BLaER1 treated with 17β-estradiol and CSF1 and Interleukin-3, amounts not matched to agents 10 nM and 100 nM (cell line): ENCODE measurements around the gene INTS13.

ENCODE experiments used
- H3K27ac ChIP-seq, 11 experiments: shearing (Covaris generic); formaldehyde crosslinking; 2 replicates each; pipeline ENCODE4 v1.8.1; 2022
- H3K27me3 ChIP-seq, 11 experiments: shearing (Covaris generic); formaldehyde crosslinking; 2 replicates each; pipeline ENCODE4 v1.8.1; 2022
- H3K36me3 ChIP-seq, 11 experiments: shearing (Covaris generic); formaldehyde crosslinking; 2 replicates each; pipeline ENCODE4 v1.8.1; 2022
- H3K4me1 ChIP-seq, 10 experiments: shearing (Covaris generic); formaldehyde crosslinking; 2 replicates each; pipeline ENCODE4 v1.8.1; 2022
- H3K4me2 ChIP-seq, 11 experiments: shearing (Covaris generic); formaldehyde crosslinking; 2 replicates each; pipeline ENCODE4 v1.8.1; 2022
- H3K4me3 ChIP-seq, 10 experiments: shearing (Covaris generic); formaldehyde crosslinking; 2 replicates each; pipeline ENCODE4 v1.8.1; 2022
- H3K9ac ChIP-seq, 11 experiments: shearing (Covaris generic); formaldehyde crosslinking; 2 replicates each; pipeline ENCODE4 v1.8.1; 2022
- H3K9me3 ChIP-seq, 11 experiments: shearing (Covaris generic); formaldehyde crosslinking; replicated peaks in 1 of 11; 2 replicates each; pipeline ENCODE4 v1.8.1; 2022
- H4K20me1 ChIP-seq, 11 experiments: shearing (Covaris generic); formaldehyde crosslinking; 2 replicates each; pipeline ENCODE4 v1.8.1; 2022
- Cebpa-rat ChIP-seq, 11 experiments: shearing (Covaris generic); IDR thresholded peaks; 2 replicates each; pipeline ENCODE4 v1.8.1; 2022

The INTS13 gene

GRCh38 chr12:26884765-26885576 is 52.8 kb downstream of the INTS13 start:
- TF ChIP-seq Cebpa-rat (IDR thresholded peaks at IDR 0.05), result no peak
- peaks cover 0 to 3% (median 0%) of the 10 kb centered on the region in 10 experiments; a peak in 1 of 20 replicates for H3K4me1 ChIP-seq
- H4K20me1 ChIP-seq, result no peaks in the 10 kb centered on the region
- H3K36me3 ChIP-seq, result no peaks in the 10 kb centered on the region
- H3K9ac ChIP-seq, result no peak overlapping the region
- H3K4me2 ChIP-seq, result peak overlapping the region in 9 of 11 experiments; percentile 22 to 85 (median 43); a peak in 13 of 22 replicates
- H3K9me3 ChIP-seq, result peaks cover 0 to 21% (median 10%) of the 10 kb centered on the region in 11 experiments; a peak in 13 of 22 replicates
- no peak overlapping the region for H3K4me3 ChIP-seq
- H3K27ac ChIP-seq, result no peak overlapping the region
- no peaks in the 10 kb centered on the region for H3K27me3 ChIP-seq

DNA sequence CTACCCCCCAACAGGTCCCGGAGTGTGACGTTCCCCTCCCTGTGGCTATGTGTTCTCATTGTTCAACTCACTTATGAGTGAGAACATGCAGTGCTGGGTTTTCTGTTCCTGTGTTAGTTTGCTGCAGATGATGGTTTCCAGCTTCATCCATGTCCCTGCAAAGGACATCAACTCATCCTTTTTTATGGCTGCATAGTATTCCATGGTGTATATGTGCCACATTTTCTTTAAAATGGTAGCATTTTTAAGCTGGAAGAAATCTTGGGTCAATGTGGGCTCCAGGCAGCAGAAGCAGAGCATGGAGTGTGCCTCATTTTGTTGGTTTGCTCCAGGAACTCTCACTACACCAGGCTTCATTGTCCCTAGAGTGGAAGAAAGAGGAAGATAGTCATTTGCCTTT is 57.2 kb downstream of the INTS13 start:
- no peak for TF ChIP-seq Cebpa-rat (IDR thresholded peaks at IDR 0.05)
- H3K4me3 ChIP-seq, result no peak overlapping the region

DNA sequence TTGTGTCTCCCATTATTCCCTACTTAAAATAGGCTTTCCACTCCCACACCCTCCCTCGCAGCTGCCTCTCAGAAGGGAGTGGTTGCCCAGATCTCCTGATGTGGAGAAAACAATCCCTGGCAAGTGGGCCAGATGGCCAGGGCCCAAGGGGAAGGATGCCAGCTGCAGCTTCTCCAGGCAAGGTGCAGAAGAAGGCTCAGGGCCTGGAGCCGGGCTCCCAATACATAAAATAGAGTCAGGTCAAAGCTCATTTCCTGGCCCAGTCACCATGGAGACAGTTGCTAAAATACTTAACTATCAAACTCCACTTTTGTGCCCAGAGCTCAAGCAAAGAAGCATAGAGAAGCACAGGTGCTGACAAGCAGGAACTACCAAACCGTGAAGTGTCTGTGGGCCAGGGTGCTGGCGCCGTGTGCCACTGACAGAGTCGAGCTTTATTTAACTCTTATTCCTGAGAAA is 59.1 kb downstream of the INTS13 start:
- no peaks in the 10 kb centered on the region for H3K27me3 ChIP-seq
- H4K20me1 ChIP-seq, result no peaks in the 10 kb centered on the region
- H3K4me2 ChIP-seq, result peak overlapping the region in 9 of 11 experiments; percentile 5 to 71 (median 56); a peak in 15 of 22 replicates
- no peak overlapping the region; a peak in 1 of 22 replicates for H3K9ac ChIP-seq
- H3K27ac ChIP-seq, result no peak overlapping the region
- H3K36me3 ChIP-seq, result no peaks in the 10 kb centered on the region
- peaks cover 0 to 21% (median 17%) of the 10 kb centered on the region in 11 experiments; a peak in 19 of 22 replicates for H3K9me3 ChIP-seq
- no peak overlapping the region for H3K4me3 ChIP-seq
- no peak for TF ChIP-seq Cebpa-rat (IDR thresholded peaks at IDR 0.05)
- peaks cover 0 to 15% (median 14%) of the 10 kb centered on the region in 10 experiments; a peak in 17 of 20 replicates for H3K4me1 ChIP-seq

More for the DNA sequence above, 57.2 kb downstream of the INTS13 start:
- Histone ChIP-seq H3K36me3 (no peaks in the 10 kb centered on the region), H3K27me3 (no peaks in the 10 kb centered on the region), H3K9me3 (peaks cover 0 to 29% (median 20%) of the 10 kb centered on the region in 11 experiments; a peak in 19 of 22 replicates), H3K9ac (no peak overlapping the region), H3K27ac (no peak overlapping the region), H3K4me1 (peaks cover 0 to 15% (median 13%) of the 10 kb centered on the region in 10 experiments; a peak in 17 of 20 replicates), H3K4me2 (no peak overlapping the region), H4K20me1 (no peaks in the 10 kb centered on the region)

GRCh38 chr12:26874501-26875296 is 63.1 kb downstream of the INTS13 start:
- Histone ChIP-seq H3K9me3 (peaks cover 0 to 14% (median 9%) of the 10 kb centered on the region in 11 experiments; a peak in 17 of 22 replicates), H3K4me1 (peaks cover 0 to 20% (median 14%) of the 10 kb centered on the region in 10 experiments; a peak in 17 of 20 replicates), H3K27ac (no peak overlapping the region), H3K27me3 (no peaks in the 10 kb centered on the region), H3K36me3 (no peaks in the 10 kb centered on the region), H3K9ac (no peak overlapping the region), H3K4me3 (no peak overlapping the region), H4K20me1 (no peaks in the 10 kb centered on the region), H3K4me2 (peak overlapping the region in 1 of 11 experiments; percentile 13; a peak in 1 of 22 replicates)
- TF ChIP-seq Cebpa-rat (IDR thresholded peaks at IDR 0.05), result no peak

DNA sequence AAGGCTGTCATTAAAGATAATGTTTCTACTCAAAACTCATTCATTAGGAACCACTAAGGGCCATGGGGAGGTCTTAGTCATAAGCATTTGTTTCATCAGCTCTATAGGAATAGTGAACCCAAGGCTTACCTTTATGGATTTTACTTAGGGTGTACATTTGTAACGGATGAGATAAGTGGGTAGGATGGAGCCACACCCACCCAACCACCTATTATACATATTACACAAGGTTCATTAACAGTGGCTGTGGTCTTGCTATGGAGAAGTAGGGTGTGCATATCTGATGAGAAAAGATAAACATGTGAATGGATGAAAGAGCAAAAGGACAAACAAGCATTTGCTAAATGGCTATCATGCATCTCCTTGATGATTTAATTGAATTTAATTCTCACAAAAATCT is 65.2 kb downstream of the INTS13 start:
- H3K36me3 ChIP-seq, result no peaks in the 10 kb centered on the region
- H4K20me1 ChIP-seq, result no peaks in the 10 kb centered on the region
- no peak for TF ChIP-seq Cebpa-rat (IDR thresholded peaks at IDR 0.05)
- H3K27me3 ChIP-seq, result no peaks in the 10 kb centered on the region
- H3K27ac ChIP-seq, result no peak overlapping the region
- H3K9me3 ChIP-seq, result peaks cover 0 to 12% (median 9%) of the 10 kb centered on the region in 11 experiments; a peak in 17 of 22 replicates
- peaks cover 0 to 6% (median under 1%) of the 10 kb centered on the region in 10 experiments; a peak in 6 of 20 replicates for H3K4me1 ChIP-seq
- no peak overlapping the region for H3K4me3 ChIP-seq
- no peak overlapping the region for H3K9ac ChIP-seq
- no peak overlapping the region for H3K4me2 ChIP-seq

GRCh38 chr12:26871985-26872384 is 65.8 kb downstream of the INTS13 start:
- H3K27ac ChIP-seq, result no peak overlapping the region
- H4K20me1 ChIP-seq, result no peaks in the 10 kb centered on the region
- no peaks in the 10 kb centered on the region for H3K36me3 ChIP-seq
- no peak overlapping the region for H3K4me2 ChIP-seq
- H3K27me3 ChIP-seq, result no peaks in the 10 kb centered on the region
- H3K4me1 ChIP-seq, result peaks cover 4 to 11% (median 6%) of the 10 kb centered on the region in 10 experiments; a peak in 17 of 20 replicates
- H3K9ac ChIP-seq, result no peak overlapping the region
- no peak for TF ChIP-seq Cebpa-rat (IDR thresholded peaks at IDR 0.05)
- peaks cover 0 to 5% (median 2%) of the 10 kb centered on the region in 11 experiments; a peak in 12 of 22 replicates for H3K9me3 ChIP-seq
- H3K4me3 ChIP-seq, result no peak overlapping the region

- Histone ChIP-seq H3K9ac (no peak overlapping the region), H3K4me3 (no peak overlapping the region), H3K9me3 (no peaks in the 10 kb centered on the region), H3K36me3 (no peaks in the 10 kb centered on the region), H3K4me2 (no peak overlapping the region), H4K20me1 (no peaks in the 10 kb centered on the region), H3K4me1 (peaks cover 6 to 17% (median 10%) of the 10 kb centered on the region in 10 experiments; a peak in 17 of 20 replicates), H3K27ac (no peak overlapping the region), H3K27me3 (no peaks in the 10 kb centered on the region)
- no peak for TF ChIP-seq Cebpa-rat (IDR thresholded peaks at IDR 0.05)
Observed at GRCh38 chr12:26870491-26871419, 67.0 kb downstream of the INTS13 start.

GRCh38 chr12:26869908-26870459 is 67.8 kb downstream of the INTS13 start:
- Histone ChIP-seq H3K4me1 (peaks cover 6 to 17% (median 10%) of the 10 kb centered on the region in 10 experiments; a peak in 17 of 20 replicates), H3K27ac (no peak overlapping the region)

More at GRCh38 chr12:26869908-26870459, 67.8 kb downstream of the INTS13 start:
- Histone ChIP-seq H3K9ac (no peak overlapping the region), H3K36me3 (no peaks in the 10 kb centered on the region), H3K4me3 (no peak overlapping the region), H3K27me3 (no peaks in the 10 kb centered on the region), H4K20me1 (no peaks in the 10 kb centered on the region), H3K4me2 (0 out of 22 replicates have a peak overlapping the region, but pooled peaks of 1 of the 11 experiments have one; percentile 3), H3K9me3 (no peaks in the 10 kb centered on the region)
- no peak for TF ChIP-seq Cebpa-rat (IDR thresholded peaks at IDR 0.05)
